Limb (tissue), 2 donors: ENCODE results near the gene FGFR2.

Experiments used
- DNase-seq, 2 donors: peaks; one replicate each; pipeline ENCODE4 v3.0.0-alpha.2; 2016; ENCODE audit errors: extremely low spot score in 2 of 2

FGFR2 gene

GRCh38 chr10:121590772-121591171 lies 7.5 kb downstream of the FGFR2 start:
- no peak for DNase-seq

DNA sequence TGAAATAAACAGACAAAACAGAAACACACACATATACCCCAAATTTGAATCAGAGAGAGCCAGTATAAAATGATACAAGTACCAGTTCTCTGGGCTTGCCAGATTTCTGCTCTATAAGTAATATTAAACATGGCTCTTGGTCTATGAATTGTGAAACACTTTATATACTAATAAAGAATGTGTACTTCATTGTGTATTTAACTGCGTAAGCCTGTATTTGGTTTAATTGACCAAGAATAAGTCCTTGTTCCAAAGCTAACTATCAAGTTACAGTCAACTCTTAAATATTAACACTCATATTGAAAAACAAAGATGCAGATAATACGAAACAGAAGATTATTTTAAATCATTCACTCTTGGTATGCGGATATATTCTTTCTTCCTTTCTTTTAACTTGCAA lies 8.7 kb downstream of the FGFR2 start:
- no peak for DNase-seq

DNA sequence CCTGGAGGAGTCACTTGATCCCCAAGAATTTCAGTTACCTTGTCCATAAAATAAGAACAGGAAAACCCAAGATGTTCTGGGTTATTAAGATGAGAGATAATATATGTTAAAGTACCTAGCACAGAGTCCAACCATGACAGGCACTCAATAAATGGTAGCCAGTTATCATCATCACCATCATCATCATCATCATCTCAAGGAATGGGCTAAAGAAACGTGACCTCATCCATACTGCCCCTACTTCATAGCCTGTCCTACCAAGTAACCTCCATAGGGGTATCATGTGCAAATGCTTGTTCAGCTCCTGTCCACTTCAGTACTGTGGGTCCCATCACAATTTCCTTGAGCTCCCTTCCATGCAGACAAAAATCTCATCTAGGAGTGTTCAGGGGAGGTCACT lies 14.4 kb downstream of the FGFR2 start:
- no peak for DNase-seq

- no peak for DNase-seq
These were observed 15.0 kb downstream of the FGFR2 start for GRCh38 chr10:121583258-121583657.

- no peak for DNase-seq
These were observed 17.7 kb downstream of the FGFR2 start for GRCh38 chr10:121580276-121581116.

DNA sequence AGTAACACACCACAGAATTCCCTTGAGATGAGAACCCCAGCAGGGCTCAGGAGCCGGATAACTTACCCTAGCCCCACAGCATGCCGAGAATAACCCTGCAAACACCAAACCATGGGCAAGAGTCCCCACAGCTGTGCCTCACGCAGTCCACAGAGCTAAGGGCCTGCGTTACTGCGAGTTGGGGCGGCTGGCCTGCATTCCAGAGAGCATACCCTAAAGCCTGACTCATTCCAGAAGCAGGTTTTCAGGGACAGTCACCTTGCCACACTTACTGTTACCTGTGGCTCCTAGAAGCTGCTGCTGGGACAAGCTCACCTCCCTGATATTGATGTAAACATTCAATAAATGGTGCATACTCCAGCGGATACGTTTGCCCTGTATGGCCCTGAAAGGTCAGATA lies 18.6 kb downstream of the FGFR2 start:
- DNase-seq, result no peak

DNA sequence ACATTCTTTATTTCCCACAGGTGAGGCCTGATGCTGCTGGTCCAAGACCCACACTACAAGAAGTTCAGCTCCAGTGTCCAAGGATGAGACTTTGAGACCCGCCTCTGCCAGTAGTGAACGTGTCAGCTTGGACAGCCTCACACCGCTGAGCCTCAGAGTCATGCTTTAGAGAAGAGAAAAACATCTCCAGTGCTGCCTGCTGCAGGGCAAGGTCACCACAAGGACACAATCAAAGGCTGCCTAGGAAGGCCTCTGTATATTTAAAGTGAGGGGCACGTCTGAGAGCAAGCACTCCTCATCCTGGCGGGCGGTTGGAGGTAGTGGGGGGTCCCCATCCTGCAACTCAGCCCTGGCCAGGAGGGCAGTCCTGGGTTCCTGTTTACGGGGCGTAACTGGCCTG lies 19.3 kb downstream of the FGFR2 start:
- no peak for DNase-seq

DNA sequence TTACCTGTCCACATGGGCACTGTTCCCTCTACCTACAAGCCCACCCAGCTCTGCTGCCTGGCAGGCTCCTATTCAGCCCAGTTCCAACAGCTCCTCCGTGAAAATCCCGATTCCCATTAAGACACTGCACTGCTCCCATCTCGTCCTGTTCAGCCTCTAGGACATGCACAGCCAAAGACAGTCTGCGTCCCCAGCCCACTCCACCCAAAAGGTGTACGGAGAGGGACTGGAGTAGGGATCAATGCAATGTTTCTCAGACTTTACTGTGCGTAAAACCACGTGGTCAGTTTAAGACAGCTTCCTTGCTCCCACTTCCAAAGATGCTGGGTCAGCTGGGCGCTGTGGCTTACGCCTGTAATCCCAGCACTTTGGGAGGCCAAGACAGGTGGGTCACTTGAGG lies 19.9 kb downstream of the FGFR2 start:
- DNase-seq, result no peak

DNA sequence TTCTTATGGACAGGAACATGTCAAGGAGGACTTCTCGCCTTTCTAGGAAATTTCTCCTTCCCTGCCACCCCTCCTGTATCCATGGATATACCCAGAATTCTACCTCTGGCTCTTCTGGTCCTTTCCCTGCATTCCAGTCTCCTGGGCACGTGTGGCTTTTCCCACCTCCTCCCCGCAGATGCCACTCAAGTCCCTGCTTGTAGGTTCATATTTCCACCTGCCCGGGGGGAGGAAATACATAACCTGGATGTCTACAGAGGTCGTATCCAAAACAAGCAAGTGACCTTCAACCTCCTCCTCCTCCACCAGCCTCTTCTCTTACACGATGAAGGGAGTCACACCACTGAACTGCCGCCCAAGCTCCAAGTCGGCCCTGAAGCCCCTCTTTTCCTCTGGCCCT lies 20.7 kb downstream of the FGFR2 start:
- DNase-seq, result no peak

GRCh38 chr10:121576139-121576538 lies 22.1 kb downstream of the FGFR2 start:
- no peak for DNase-seq

- no peak for DNase-seq
These were observed 23.6 kb downstream of the FGFR2 start for GRCh38 chr10:121574519-121575166.

GRCh38 chr10:121573538-121573941 lies 24.7 kb downstream of the FGFR2 start:
- no peak for DNase-seq

DNA sequence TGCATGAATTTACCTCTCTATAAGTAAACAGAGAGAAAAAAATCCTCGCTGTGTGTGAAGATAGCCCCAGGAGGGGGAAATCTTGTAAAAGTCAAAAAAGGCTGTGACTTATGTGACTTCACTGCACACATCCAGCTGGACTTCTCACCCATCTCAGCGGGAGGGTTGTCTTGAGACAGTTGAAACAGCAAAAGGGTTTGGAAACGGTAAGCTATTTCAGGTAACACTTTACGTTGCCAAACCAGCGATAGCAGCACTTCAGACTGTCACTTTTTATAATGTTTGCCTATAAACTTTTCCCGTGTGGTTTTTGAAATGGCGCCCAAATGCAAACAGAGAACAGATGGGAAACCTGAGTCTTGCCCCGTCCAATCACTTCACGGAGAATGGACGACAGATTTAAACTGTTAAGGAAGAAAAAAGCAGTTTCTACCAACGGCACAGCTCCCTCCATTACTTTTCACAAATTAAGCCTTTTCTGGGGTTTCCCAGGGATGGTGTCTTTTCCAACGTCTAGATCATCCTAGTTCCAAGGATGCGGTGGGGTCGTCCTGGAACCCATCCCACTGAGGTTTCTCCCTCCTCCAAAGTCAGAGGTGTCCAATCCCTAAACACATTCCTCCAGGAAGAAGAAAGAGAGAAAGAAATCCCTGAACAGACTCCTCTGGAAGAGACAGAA lies 25.2 kb downstream of the FGFR2 start:
- DNase-seq, result no peak

DNA sequence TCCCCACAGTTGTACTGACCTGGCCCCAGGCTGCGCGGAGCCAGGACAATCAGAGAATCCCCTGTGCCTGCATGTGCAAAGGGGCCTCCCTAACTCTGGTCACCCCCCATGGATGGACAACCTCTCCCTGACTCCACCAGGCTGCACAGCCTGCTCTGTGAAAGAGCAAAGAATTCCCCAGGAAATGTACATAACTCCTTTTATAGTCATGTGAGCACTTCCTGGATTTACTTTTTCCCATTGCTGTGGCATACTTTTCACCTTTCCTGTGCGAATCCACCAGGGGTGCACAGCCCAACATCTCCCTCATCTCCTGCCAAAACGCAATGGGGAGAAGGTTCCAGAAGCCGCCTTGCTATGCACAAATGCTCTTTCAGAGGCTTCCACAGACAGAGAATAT lies 27.9 kb downstream of the FGFR2 start:
- DNase-seq, result no peak

DNA sequence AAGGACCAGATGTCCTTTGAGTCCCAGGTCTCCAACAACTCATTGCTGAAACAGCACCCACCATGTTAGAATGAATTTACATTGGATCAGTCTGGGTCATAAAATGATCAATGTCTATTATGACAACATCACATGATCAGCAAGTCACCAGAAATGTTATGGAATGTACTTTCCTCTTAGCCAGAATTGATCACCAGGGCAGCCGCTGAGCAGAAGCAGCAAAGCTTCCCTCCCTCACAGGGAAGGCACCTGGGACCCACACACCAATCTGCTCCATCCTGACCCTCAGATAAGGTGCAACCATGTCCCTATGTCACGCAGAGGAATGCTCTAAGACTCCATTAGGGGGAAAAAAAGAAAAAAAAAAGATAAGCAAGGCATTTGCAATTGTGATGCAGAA lies 30.0 kb downstream of the FGFR2 start:
- no peak for DNase-seq

GRCh38 chr10:121567569-121567968 lies 30.7 kb downstream of the FGFR2 start:
- no peak for DNase-seq

DNA sequence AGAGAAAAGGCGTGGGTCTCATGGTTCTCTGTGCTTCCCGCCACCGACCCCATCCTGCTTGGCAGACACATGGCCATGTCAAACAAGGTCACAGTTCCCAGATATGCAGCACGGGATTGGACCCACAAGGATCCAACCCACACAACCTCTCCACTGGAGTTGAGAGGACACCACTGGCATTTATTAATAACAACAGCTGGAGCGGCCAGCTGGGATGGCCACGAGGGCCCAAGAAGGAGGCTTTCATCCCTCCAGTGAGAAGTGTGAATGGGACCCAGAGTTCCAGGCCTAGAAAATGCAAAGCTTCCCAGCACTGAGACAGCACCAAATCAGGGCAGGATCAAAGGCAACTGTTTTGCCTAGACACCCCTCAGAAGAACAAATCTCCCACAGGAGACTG lies 31.5 kb downstream of the FGFR2 start:
- no peak for DNase-seq

- DNase-seq, result no peak
These were observed 38.8 kb downstream of the FGFR2 start for GRCh38 chr10:121559326-121560026.

- no peak for DNase-seq
These were observed 40.0 kb downstream of the FGFR2 start for GRCh38 chr10:121558238-121558637.

DNA sequence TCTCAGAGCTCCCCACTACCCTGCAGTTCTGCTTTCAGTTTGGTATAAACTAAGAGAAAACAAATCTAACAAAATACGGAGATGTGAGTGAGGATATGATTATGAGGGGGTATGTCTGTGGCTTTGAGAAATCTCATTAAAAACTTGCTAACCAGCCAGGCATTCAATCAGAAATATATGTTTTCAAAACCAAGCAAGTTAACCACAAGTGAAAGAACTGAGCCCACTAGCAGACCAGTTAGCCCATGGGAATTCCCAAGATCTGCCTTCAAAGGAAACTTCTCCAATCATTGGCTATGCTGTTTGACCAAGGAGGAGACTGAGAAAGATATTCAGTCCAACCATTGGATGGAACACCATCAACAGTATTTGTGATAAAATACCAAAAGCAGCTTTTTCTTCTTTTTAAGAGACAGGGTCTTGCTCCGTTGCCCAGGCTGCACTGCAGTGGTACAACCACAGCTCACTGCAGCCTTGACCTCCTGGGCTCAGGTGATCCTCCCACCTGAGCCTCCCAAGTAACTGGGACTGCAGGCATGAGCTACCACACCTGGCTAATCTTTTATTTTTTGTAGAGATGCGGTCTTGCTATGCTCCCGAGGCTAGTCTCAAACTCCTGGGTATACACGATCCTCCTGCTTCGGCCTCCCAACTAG lies 41.2 kb downstream of the FGFR2 start:
- no peak for DNase-seq

DNA sequence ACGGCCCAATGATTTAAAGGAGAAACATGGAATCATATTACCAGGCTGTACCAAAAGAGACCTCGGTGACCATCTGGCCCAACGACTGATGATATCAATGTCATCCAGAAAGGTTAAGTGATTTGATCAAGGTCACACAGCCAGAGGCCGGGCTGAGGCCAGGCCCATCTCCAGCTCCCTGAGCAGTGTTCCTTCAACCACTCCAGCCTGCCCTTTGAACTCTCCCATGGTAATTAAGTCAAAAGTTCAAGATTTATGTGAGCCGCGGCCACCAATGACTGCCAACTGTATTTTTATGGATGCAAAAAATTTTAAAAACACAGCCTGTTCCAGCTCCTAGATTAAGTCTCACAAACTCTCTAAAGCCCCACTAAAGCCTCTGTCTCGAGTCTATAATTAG lies 41.8 kb downstream of the FGFR2 start:
- no peak for DNase-seq
